CD8-positive, alpha-beta memory T cell (primary cell): ENCODE data around the gene AR. TPM values are rescaled to one million over a fixed set of nuclear protein-coding genes. Genes with fewer than 3 reads are reported as not detected.
A peak's percentile ranks its signal among the peaks of the same experiment; 100 is the strongest.
"Not testable (repeated sequence)": the region's sequence is repeated elsewhere in the genome, so short reads cannot be mapped to it uniquely, and the experiment has no call there.

Source experiments
- CTCF ChIA-PET: fragments of 350-600 bp; sonication (Branson Sonifier 250); formaldehyde crosslinking; loops from one replicate; lab custom pipeline; 2021; ENCODE audit warnings: antibody characterized with exemption; lab: Charles Lee
- POLR2A ChIA-PET: fragments of 350-600 bp; sonication (Branson Sonifier 250); formaldehyde crosslinking; loops from one replicate; lab custom pipeline; 2021; ENCODE audit warnings: antibody characterized with exemption; lab: Charles Lee
- DNase-seq, 5 donors: peaks; one replicate each; pipeline versions ENCODE4 v3.0.0 to v3.0.0-alpha.2; 2020 to 2022; ENCODE audit warnings: mixed read lengths in 1 of 5
- H3K27ac ChIP-seq: one replicate; pipeline ENCODE4 v1.7.0; 2013; ENCODE audit warnings: low read depth, mild to moderate bottlenecking, low read length, moderate library complexity
- H3K27me3 ChIP-seq: 2 replicates; pipeline ENCODE4 v1.7.0; 2013; ENCODE audit warnings: low read length, mild to moderate bottlenecking; ENCODE audit not compliant: insufficient read depth, poor library complexity, severe bottlenecking
- H3K36me3 ChIP-seq: 2 replicates; pipeline ENCODE4 v1.7.0; 2013; ENCODE audit warnings: mild to moderate bottlenecking, low read length, moderate library complexity; ENCODE audit not compliant: insufficient read depth
- H3K4me1 ChIP-seq: 2 replicates; pipeline ENCODE4 v1.7.0; 2013; ENCODE audit warnings: mild to moderate bottlenecking, low read length, moderate library complexity; ENCODE audit not compliant: insufficient read depth
- H3K4me3 ChIP-seq: 2 replicates; pipeline ENCODE4 v1.7.0; 2013; ENCODE audit warnings: mild to moderate bottlenecking, low read length
- H3K9me3 ChIP-seq: 2 replicates; pipeline ENCODE4 v1.7.0; 2013; ENCODE audit warnings: mild to moderate bottlenecking, low read length
- H3K27ac Mint-ChIP-seq, 8 donors: one replicate each; pipeline ENCODE4 v1.8.0; 2020 to 2021; ENCODE audit warnings: mixed read lengths in 8 of 8, mild to moderate bottlenecking in 6 of 8, inconsistent platforms in 3 of 8, moderate library complexity in 3 of 8
- H3K27me3 Mint-ChIP-seq, 2 donors: one replicate each; pipeline ENCODE4 v1.8.0; 2020 to 2021; ENCODE audit warnings: mixed read lengths in 2 of 2, mild to moderate bottlenecking in 1 of 2, moderate library complexity in 1 of 2
- H3K36me3 Mint-ChIP-seq, 3 donors: one replicate each; pipeline ENCODE4 v1.8.0; 2020 to 2021; ENCODE audit warnings: mixed read lengths in 3 of 3, inconsistent platforms in 1 of 3, mild to moderate bottlenecking in 1 of 3
- H3K4me1 Mint-ChIP-seq, 3 donors: one replicate each; pipeline ENCODE4 v1.8.0; 2020 to 2021; ENCODE audit warnings: mixed read lengths in 3 of 3, inconsistent platforms in 1 of 3, mild to moderate bottlenecking in 1 of 3
- H3K4me3 Mint-ChIP-seq, 7 donors: one replicate each; pipeline ENCODE4 v1.8.0; 2020 to 2021; ENCODE audit warnings: mixed read lengths in 7 of 7, mild to moderate bottlenecking in 6 of 7, moderate library complexity in 4 of 7, inconsistent platforms in 2 of 7
- H3K9me3 Mint-ChIP-seq, 5 donors: one replicate each; pipeline ENCODE4 v1.8.0; 2020 to 2022; ENCODE audit warnings: mixed read lengths in 5 of 5, mild to moderate bottlenecking in 3 of 5, moderate library complexity in 2 of 5, inconsistent platforms in 1 of 5
- polyA plus RNA-seq: library from polyadenylated mRNA; unstranded; fragments of 300-500 nt; fragmentation: Illumina TruSeq; gene quantifications from one replicate; pipeline ENCODE4 v1.2.3, GENCODE V29; 2021
- total RNA-seq, 2 experiments: library from RNA; stranded (reverse); gene quantifications; one replicate each; pipeline ENCODE4 v1.2.3, GENCODE V29; 2021

Gene AR
- total and polyA plus RNA-seq, 3 experiments from 2014 or later, result not detected

GRCh38 chrX:67654301-67654700 is 110.5 kb downstream of the AR start:
- ChIA-PET POLR2A (no interaction called here), CTCF (no interaction called here)
- Mint-ChIP-seq H3K4me1 (no peaks in the 10 kb centered on the region), H3K36me3 (no peaks in the 10 kb centered on the region), H3K27me3 (peaks cover 0 to 11% of the 10 kb centered on the region in 2 donors), H3K9me3 (peaks cover 0 to 4% (median 0%) of the 10 kb centered on the region in 5 donors), H3K27ac (no peak overlapping the region), H3K4me3 (no peak overlapping the region)
- H3K27ac ChIP-seq, result no peak overlapping the region
- no peak overlapping the region for H3K4me3 ChIP-seq
- no peaks in the 10 kb centered on the region for H3K36me3 ChIP-seq
- DNase-seq, result no peak
- H3K4me1 ChIP-seq, result no peaks in the 10 kb centered on the region
- H3K9me3 ChIP-seq, result no peaks in the 10 kb centered on the region
- H3K27me3 ChIP-seq, result no peaks in the 10 kb centered on the region

GRCh38 chrX:67665583-67665982 is 121.8 kb downstream of the AR start:
- Mint-ChIP-seq H3K4me1 (no peaks in the 10 kb centered on the region), H3K27ac (no peak overlapping the region), H3K4me3 (no peak overlapping the region), H3K27me3 (peaks cover 0 to 1% of the 10 kb centered on the region in 2 donors), H3K36me3 (no peaks in the 10 kb centered on the region), H3K9me3 (peaks cover 0 to 8% (median 3%) of the 10 kb centered on the region in 5 donors)
- no peak for DNase-seq
- H3K9me3 ChIP-seq, result no peaks in the 10 kb centered on the region
- H3K4me3 ChIP-seq, result no peak overlapping the region
- no peaks in the 10 kb centered on the region for H3K36me3 ChIP-seq
- no peaks in the 10 kb centered on the region for H3K4me1 ChIP-seq
- ChIA-PET CTCF (no interaction called here), POLR2A (no interaction called here)
- no peak overlapping the region for H3K27ac ChIP-seq
- H3K27me3 ChIP-seq, result no peaks in the 10 kb centered on the region

- H3K27ac Mint-ChIP-seq, H3K4me3 Mint-ChIP-seq, H3K4me1 ChIP-seq, H3K4me1 Mint-ChIP-seq, H3K27ac ChIP-seq, H3K4me3 ChIP-seq, CTCF ChIA-PET, H3K9me3 ChIP-seq, POLR2A ChIA-PET, H3K36me3 ChIP-seq, H3K36me3 Mint-ChIP-seq, H3K27me3 ChIP-seq, H3K9me3 Mint-ChIP-seq, H3K27me3 Mint-ChIP-seq, DNase-seq: not testable (repeated sequence)
Observed at GRCh38 chrX:67670717-67671116, 126.9 kb downstream of the AR start.

- H3K4me3 ChIP-seq, result no peak overlapping the region
- peaks cover 0 to 5% (median 0%) of the 10 kb centered on the region in 5 donors for H3K9me3 Mint-ChIP-seq
- H3K4me1 Mint-ChIP-seq, result no peaks in the 10 kb centered on the region
- H3K9me3 ChIP-seq, result no peaks in the 10 kb centered on the region
- H3K27me3 ChIP-seq, result no peaks in the 10 kb centered on the region
- H3K27me3 Mint-ChIP-seq, result peaks cover 0 to 5% of the 10 kb centered on the region in 2 donors
- no peaks in the 10 kb centered on the region for H3K36me3 Mint-ChIP-seq
- no peak for DNase-seq
- no peaks in the 10 kb centered on the region for H3K4me1 ChIP-seq
- H3K4me3 Mint-ChIP-seq, result no peak overlapping the region
- ChIA-PET CTCF (no interaction called here), POLR2A (no interaction called here)
- H3K27ac ChIP-seq, result no peak overlapping the region
- no peak overlapping the region for H3K27ac Mint-ChIP-seq
- H3K36me3 ChIP-seq, result no peaks in the 10 kb centered on the region
Observed at GRCh38 chrX:67673741-67674274, 130.0 kb downstream of the AR start.

- Mint-ChIP-seq H3K4me3 (no peak overlapping the region), H3K27me3 (peaks cover 0 to 5% of the 10 kb centered on the region in 2 donors), H3K36me3 (no peaks in the 10 kb centered on the region), H3K9me3 (peaks cover 0 to 5% (median 0%) of the 10 kb centered on the region in 5 donors), H3K4me1 (no peaks in the 10 kb centered on the region), H3K27ac (no peak overlapping the region)
- Histone ChIP-seq H3K27me3 (no peaks in the 10 kb centered on the region), H3K9me3 (no peaks in the 10 kb centered on the region), H3K4me3 (no peak overlapping the region), H3K4me1 (no peaks in the 10 kb centered on the region), H3K36me3 (no peaks in the 10 kb centered on the region), H3K27ac (no peak overlapping the region)
- ChIA-PET POLR2A (no interaction called here), CTCF (no interaction called here)
- DNase-seq, result no peak
Observed at GRCh38 chrX:67674741-67675140, 130.9 kb downstream of the AR start.

GRCh38 chrX:67684136-67684535 is 140.3 kb downstream of the AR start:
- H3K36me3 ChIP-seq, result no peaks in the 10 kb centered on the region
- no peaks in the 10 kb centered on the region for H3K27me3 ChIP-seq
- Mint-ChIP-seq H3K4me3 (no peak overlapping the region), H3K36me3 (no peaks in the 10 kb centered on the region), H3K27ac (no peak overlapping the region), H3K27me3 (peaks cover 0 to 5% of the 10 kb centered on the region in 2 donors), H3K9me3 (peaks cover 0 to 4% (median 1%) of the 10 kb centered on the region in 5 donors), H3K4me1 (no peaks in the 10 kb centered on the region)
- H3K9me3 ChIP-seq, result no peaks in the 10 kb centered on the region
- DNase-seq, result no peak
- no peaks in the 10 kb centered on the region for H3K4me1 ChIP-seq
- ChIA-PET CTCF (no interaction called here), POLR2A (no interaction called here)
- no peak overlapping the region for H3K4me3 ChIP-seq
- no peak overlapping the region for H3K27ac ChIP-seq

GRCh38 chrX:67692246-67692645 is 148.4 kb downstream of the AR start:
- no peaks in the 10 kb centered on the region for H3K9me3 ChIP-seq
- no peaks in the 10 kb centered on the region for H3K27me3 ChIP-seq
- DNase-seq, result no peak
- ChIA-PET POLR2A (no interaction called here), CTCF (no interaction called here)
- no peaks in the 10 kb centered on the region for H3K4me1 Mint-ChIP-seq
- H3K27ac ChIP-seq, result no peak overlapping the region
- no peaks in the 10 kb centered on the region for H3K36me3 Mint-ChIP-seq
- H3K9me3 Mint-ChIP-seq, result peaks cover 0 to 5% (median 0%) of the 10 kb centered on the region in 5 donors
- no peaks in the 10 kb centered on the region for H3K36me3 ChIP-seq
- no peaks in the 10 kb centered on the region for H3K4me1 ChIP-seq
- no peak overlapping the region for H3K4me3 Mint-ChIP-seq
- H3K27me3 Mint-ChIP-seq, result peaks cover 0 to 4% of the 10 kb centered on the region in 2 donors
- no peak overlapping the region for H3K4me3 ChIP-seq
- H3K27ac Mint-ChIP-seq, result no peak overlapping the region

GRCh38 chrX:67693928-67694327 is 150.1 kb downstream of the AR start:
- Mint-ChIP-seq H3K36me3 (no peaks in the 10 kb centered on the region), H3K4me3 (no peak overlapping the region), H3K27ac (peak overlapping the region in 1 of 8 donors; percentile 15), H3K9me3 (peaks cover 0 to 5% (median 0%) of the 10 kb centered on the region in 5 donors), H3K27me3 (peaks cover 0 to 2% of the 10 kb centered on the region in 2 donors), H3K4me1 (no peaks in the 10 kb centered on the region)
- no peaks in the 10 kb centered on the region for H3K27me3 ChIP-seq
- no peaks in the 10 kb centered on the region for H3K36me3 ChIP-seq
- POLR2A ChIA-PET, result no interaction called here
- no peaks in the 10 kb centered on the region for H3K4me1 ChIP-seq
- H3K9me3 ChIP-seq, result no peaks in the 10 kb centered on the region
- H3K4me3 ChIP-seq, result no peak overlapping the region
- H3K27ac ChIP-seq, result no peak overlapping the region
- DNase-seq, result no peak
- CTCF ChIA-PET, result no interaction called here
